ENCODE data around the gene CDC42EP3.

The CDC42EP3 gene

GRCh38 chr2:37671009-37671815 lies at the start of gene CDC42EP3:
TSS of gene CDC42EP3 (minus strand) at chr2:37671642. CDS start at chr2:37646587, 25,055 bp downstream.
- in situ Hi-C loops (cut with MboI; ENCODE audit: low sequenced_read_pairs): no loop called here

DNA sequence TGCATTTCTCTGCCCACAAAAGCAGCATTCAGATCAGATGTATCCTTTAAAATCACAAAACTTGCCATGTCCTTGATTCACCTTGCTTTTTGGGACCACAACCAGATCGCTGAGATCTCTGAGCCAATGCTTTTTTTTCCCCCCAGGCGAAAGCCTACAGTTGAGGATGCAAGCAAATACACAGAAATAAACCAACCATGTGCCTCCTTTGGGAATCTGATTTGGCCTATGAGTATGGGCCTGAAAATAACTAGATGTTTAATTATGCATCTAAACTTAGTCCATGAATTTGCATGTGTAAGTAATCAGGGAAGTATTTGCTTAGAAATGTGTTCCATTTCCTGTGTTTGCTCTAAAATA lies 49.7 kb upstream of the CDC42EP3 start:
- in situ Hi-C loops (cut with MboI; ENCODE audit: low sequenced_read_pairs): no loop called here

- in situ Hi-C loops (cut with MboI; ENCODE audit: low sequenced_read_pairs): no loop called here
Observed at GRCh38 chr2:37720533-37721200, 49.2 kb upstream of the CDC42EP3 start.

GRCh38 chr2:37718515-37719161 lies 47.2 kb upstream of the CDC42EP3 start:
- in situ Hi-C loops (cut with MboI; ENCODE audit: low sequenced_read_pairs): no loop called here

DNA sequence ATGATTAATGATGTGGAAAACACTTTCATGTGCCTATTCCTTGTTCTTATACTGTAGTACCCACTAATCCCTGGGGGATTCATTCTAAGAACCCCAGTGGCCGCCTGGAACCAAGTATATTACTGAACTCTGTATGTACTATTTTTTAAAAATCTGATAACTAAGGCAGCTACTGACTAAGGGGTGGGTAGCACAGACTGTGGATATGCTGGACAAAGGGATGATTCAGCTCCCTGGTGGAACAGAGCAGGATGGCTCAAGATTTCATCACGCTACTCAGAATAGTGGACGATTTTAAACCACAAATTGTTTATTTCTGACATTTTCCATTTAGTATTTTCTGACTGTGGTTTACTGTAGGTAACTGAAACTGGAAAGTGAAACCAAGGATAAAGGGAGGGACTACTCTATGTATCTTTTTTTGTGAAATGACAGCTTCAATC lies 41.8 kb upstream of the CDC42EP3 start:
- in situ Hi-C loops (cut with MboI; ENCODE audit: low sequenced_read_pairs): no loop called here

DNA sequence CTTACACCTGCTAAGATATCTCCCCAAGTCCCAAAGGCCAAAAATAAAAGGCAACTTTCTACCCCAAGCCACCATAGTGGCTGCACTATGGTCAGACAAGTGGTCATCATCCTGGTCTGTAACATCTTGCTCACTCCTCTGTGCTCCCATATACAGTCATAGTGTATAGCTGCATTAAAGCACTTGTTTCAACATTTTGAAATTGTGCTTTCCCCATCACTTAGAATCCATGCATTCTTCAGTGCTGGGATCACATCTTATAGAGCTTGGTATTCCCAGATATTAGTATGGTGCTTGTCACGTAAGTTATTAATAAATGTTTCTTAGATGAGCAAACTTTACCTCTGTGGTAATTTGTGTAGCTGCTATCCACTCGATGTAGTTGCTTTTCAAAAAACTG lies 40.4 kb upstream of the CDC42EP3 start:
- in situ Hi-C loops (cut with MboI; ENCODE audit: low sequenced_read_pairs): no loop called here

- in situ Hi-C loops (cut with MboI; ENCODE audit: low sequenced_read_pairs): no loop called here
Observed at GRCh38 chr2:37711308-37711731, 39.9 kb upstream of the CDC42EP3 start.

DNA sequence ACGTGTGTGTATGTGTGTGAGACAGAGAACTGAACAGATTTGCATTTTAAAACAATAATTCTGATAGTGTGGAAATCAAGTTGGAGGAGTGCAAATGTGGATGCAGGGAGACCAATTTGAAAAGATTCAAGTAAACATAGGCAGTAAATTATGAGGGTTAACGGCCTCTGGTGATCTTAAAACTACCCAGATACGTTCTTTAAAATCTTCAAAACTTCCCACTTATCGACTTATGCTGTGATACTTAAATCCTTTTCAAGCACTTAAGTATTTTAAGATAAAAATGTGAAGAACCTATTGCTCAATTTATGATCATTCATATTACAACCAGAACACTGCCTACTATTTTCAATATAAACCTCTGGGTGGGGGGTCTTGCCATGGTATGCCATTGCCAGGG lies 37.7 kb upstream of the CDC42EP3 start:
- in situ Hi-C loops (cut with MboI; ENCODE audit: low sequenced_read_pairs): no loop called here

DNA sequence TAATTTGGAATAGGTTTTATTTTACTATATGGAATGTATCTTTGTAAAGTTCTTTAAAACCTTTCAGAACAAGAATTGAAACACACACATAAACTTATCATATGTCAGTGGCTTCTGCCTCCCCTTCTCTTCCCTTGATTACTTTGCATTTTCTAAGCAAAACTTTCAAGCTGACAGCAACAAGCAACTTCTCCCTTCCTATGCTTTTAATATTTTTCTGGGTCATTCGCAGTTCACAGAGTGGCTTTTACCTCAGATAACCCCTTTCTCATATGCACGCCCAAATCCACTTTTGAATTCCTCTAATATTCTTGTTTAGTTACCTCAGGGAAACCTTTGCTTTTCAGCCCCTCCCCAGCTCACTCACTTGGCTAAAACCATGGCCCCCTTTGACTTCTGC lies 36.7 kb upstream of the CDC42EP3 start:
- in situ Hi-C loops (cut with MboI; ENCODE audit: low sequenced_read_pairs): no loop called here

GRCh38 chr2:37707393-37707792 lies 36.0 kb upstream of the CDC42EP3 start:
- in situ Hi-C loops (cut with MboI; ENCODE audit: low sequenced_read_pairs): no loop called here

GRCh38 chr2:37706334-37707183 lies 35.1 kb upstream of the CDC42EP3 start:
- in situ Hi-C loops (cut with MboI; ENCODE audit: low sequenced_read_pairs): no loop called here

DNA sequence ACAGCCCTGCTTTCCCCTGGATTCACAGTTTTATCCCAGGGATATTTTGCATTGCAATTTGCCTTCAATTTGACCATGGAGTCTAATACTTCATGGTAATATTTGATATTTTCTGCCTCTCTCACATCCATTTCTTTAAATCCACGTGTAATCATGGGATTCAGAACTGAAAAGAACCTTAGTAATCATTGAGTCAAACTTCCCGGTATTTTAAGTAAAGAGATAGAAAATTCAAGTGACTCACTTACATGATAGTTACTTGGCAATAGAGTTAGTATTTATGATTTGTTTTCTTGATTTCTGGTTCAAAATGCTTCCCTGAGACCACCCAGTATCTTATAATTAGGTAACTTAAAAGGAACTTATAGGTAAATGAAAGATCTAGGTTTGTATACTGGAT lies 33.7 kb upstream of the CDC42EP3 start:
- in situ Hi-C loops (cut with MboI; ENCODE audit: low sequenced_read_pairs): no loop called here

- in situ Hi-C loops (cut with MboI; ENCODE audit: low sequenced_read_pairs): no loop called here
Observed at GRCh38 chr2:37698931-37699481, 27.6 kb upstream of the CDC42EP3 start.

DNA sequence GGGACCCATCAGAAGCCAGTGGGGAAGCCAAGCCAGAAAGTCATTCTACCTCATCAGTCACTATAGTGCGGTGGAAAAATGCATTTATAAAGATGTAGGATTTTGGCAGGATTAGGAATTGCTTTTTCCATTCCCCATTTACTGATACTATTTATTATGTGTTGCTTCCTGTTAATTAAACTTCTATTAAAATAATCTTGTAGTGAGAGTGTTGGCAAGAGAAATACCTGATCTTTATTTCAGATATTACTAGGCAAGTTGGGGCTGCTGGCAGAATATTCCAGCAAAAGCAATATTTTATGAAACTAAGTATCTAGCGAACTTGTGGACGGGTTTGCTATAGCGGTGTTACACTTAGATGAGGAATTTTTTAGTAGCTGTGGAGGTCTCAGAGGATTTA lies 23.9 kb upstream of the CDC42EP3 start:
- in situ Hi-C loops (cut with MboI; ENCODE audit: low sequenced_read_pairs): no loop called here

DNA sequence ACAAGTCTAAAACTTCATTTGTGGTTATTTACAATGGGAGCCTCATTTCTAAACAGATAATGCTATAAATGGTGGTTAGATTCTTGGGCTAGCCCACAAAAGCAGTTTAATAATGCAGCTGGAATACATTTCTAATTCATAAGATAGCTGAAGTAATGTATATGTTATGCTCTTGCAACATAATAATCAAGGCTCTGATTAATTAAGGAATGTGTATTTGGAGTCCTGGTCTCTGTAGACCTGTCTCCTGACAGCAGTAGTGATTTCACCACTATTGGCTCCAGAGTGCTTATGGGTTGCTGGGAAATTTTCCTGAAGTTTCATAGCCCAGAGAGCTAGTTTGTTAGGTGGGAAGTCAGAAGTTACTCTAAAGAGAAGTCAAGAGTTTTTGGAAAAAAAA lies 21.3 kb upstream of the CDC42EP3 start:
- in situ Hi-C loops (cut with MboI; ENCODE audit: low sequenced_read_pairs): no loop called here

GRCh38 chr2:37689751-37690150 lies 18.3 kb upstream of the CDC42EP3 start:
- in situ Hi-C loops (cut with MboI; ENCODE audit: low sequenced_read_pairs): no loop called here

DNA sequence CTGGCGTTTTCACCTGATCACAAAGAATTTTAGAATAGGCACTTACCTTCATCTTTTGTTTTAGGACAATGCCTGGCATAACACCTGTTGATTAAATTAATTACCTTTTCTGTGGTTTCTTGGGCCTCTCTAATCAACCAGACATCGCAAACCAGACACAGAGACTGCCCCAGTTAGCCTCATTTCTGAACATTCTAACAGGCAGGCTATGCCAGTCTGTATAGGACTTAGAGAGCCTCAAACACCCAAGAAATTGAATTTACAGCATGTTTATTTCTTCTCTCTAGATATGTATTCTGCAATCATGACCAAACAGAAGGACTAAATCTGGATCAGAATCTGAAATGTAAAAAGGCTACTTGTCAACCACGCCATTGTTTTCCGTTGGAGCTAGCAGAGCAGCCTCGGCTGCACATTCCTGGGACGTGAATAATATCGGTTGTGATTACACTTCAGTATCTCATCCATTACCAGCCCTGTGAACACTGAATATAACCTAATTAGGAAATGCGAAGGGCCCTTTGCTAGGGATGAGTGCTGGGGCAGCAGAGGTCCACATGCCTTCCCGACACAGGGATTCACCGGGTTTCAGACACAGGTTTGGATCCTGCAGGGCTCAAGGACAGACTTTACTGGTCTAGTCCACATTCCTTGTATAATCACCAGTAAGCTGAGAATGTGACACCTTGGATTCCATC lies 17.5 kb upstream of the CDC42EP3 start:
- in situ Hi-C loops (cut with MboI; ENCODE audit: low sequenced_read_pairs): no loop called here

- in situ Hi-C loops (cut with MboI; ENCODE audit: low sequenced_read_pairs): no loop called here
Observed at GRCh38 chr2:37686792-37687526, 15.5 kb upstream of the CDC42EP3 start.

GRCh38 chr2:37684809-37685208 lies 13.4 kb upstream of the CDC42EP3 start:
- in situ Hi-C loops (cut with MboI; ENCODE audit: low sequenced_read_pairs): no loop called here

All from HL-60/S4 treated with retinoic acid at 250 ng/mL for 4 days and 3 days (cell line).